Epithelial cell of proximal tubule (primary cell): ENCODE measurements around the gene AGAP3. TPM values are rescaled to one million over a fixed set of nuclear protein-coding genes. Genes with fewer than 3 reads are reported as not detected.
A peak's percentile ranks its signal among the peaks of the same experiment; 100 is the strongest.

Source experiments
- DNase-seq: peaks from one replicate; pipeline ENCODE4 v3.0.0-alpha.2; 2011; ENCODE audit warnings: low read depth
- H3K4me3 ChIP-seq: 2 replicates; pipeline ENCODE4 v1.5.1; 2011; ENCODE audit warnings: low read depth, mild to moderate bottlenecking, low read length
- total RNA-seq: library from RNA; depleted of rRNA; stranded (reverse); fragments of >200 nt; gene quantifications from 2 replicates; pipeline ENCODE4 v1.2.3, GENCODE V29; 2015
- TF ChIP-seq, protein P1 (sequence below): conservative IDR thresholded peaks from 2 replicates; pipeline ENCODE4 v1.5.1; 2012; ENCODE audit warnings: low read depth, mild to moderate bottlenecking, low read length

Gene AGAP3
- total RNA-seq, 1 donor from 2014 or later = 60.1 TPM

DNA sequence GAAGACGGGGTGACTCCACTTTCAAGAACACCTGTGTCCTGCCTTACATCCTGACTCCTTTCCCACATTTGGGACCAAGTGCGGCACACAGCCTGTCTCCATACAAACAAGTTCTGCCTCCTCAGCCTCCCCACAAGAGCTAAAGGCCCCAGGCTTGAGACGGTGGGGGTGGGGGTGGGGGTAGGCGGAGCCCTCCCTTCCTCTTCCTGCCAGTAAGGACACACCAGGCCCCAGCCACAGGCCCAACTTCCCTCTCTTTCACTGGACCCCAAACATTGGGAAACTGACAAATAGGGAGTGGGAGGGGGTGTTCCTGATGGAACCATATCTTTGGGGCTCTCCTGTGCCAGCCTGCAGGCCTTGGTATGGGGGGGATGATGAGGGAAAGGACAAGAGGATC lies 33.2 kb upstream of the AGAP3 start:
- H3K4me3 ChIP-seq = no peak overlapping the region
- no peak for DNase-seq
- TF ChIP-seq, protein P1, sequence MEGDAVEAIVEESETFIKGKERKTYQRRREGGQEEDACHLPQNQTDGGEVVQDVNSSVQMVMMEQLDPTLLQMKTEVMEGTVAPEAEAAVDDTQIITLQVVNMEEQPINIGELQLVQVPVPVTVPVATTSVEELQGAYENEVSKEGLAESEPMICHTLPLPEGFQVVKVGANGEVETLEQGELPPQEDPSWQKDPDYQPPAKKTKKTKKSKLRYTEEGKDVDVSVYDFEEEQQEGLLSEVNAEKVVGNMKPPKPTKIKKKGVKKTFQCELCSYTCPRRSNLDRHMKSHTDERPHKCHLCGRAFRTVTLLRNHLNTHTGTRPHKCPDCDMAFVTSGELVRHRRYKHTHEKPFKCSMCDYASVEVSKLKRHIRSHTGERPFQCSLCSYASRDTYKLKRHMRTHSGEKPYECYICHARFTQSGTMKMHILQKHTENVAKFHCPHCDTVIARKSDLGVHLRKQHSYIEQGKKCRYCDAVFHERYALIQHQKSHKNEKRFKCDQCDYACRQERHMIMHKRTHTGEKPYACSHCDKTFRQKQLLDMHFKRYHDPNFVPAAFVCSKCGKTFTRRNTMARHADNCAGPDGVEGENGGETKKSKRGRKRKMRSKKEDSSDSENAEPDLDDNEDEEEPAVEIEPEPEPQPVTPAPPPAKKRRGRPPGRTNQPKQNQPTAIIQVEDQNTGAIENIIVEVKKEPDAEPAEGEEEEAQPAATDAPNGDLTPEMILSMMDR = no peak

DNA sequence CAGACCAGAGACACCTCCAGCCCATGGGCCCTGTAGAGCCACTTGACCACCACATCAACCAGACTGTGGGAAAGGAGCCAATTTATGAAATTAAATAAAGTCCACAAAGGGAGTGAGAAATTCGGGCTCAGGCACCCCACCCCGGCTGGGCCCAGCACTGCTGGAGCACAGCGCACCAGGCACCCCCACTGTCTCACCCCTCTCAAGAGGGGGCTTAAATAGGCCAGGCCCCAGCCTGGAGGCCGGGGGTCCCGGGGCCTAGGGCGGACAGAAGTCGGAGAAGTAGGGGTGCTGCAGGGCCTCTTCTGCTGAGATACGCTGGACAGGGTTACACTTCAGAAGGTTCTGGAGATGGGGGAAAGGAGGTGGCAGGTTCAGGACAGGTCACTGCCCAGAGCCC lies 32.5 kb upstream of the AGAP3 start:
- no peak for DNase-seq
- no peak overlapping the region for H3K4me3 ChIP-seq
- TF ChIP-seq, protein P1 = no peak

DNA sequence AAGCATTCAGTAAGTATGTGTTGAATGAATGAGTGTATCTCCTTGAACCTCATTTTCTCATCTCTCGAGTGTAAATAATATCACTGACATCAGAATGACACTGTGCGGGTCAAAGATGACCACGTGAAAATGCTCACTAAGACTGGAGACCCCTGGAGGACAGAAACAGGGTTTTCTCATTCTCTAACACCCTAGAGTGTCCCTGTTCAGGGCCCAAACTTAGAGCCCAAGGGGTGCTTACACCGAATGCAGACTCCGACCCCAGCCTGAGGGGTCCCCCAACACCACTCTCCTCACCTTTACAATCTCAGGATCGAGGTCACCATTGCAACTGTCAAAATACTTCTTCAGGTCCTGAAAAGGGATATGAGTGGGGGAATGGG lies 30.0 kb upstream of the AGAP3 start:
- no peak overlapping the region for H3K4me3 ChIP-seq

DNA sequence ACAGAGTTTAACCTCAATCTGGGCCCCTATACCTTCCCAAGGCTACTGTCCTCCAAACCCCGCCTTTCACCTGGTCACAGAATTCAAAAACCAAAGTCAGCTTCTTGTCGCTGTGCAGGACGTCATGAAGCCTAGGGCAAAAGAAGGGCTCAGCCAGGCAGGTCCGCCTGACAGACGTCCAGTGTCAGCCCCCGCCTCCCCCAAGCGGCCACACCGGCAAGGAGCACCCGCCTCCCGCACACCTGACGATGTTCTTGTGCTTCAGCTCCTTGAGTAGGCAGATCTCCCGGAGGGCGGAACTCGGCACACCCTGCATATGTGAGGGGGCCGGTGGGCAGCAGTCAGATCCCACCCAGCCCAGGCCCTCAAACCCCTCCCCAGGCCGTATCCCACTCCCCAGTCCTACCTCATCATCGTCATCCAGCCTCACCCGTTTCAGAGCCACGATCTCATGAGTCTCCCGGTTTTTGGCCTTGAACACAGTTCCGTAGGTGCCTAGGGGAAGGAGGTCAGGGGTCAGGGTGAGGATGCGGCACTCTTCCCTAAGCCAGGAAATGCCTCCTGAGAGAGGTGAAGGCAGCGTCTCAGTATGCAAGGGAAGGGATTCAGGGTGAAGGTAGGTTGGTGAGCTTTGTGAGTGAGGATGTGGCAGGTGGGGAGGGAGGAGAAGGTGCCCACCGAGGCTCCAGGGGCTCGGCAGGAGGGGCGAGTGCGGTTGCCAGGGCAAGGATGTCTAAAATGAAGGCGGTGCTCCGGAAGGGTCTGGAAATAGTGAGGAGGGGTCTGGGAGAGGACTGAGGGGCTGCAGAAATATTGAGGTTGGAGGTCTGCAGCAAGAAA lies 29.4 kb upstream of the AGAP3 start:
- peak overlapping the region; percentile 71 for H3K4me3 ChIP-seq
- DNase-seq = no peak

More for the DNA sequence above, 30.0 kb upstream of the AGAP3 start:
- no peak for DNase-seq
- TF ChIP-seq, protein P1 = no peak

DNA sequence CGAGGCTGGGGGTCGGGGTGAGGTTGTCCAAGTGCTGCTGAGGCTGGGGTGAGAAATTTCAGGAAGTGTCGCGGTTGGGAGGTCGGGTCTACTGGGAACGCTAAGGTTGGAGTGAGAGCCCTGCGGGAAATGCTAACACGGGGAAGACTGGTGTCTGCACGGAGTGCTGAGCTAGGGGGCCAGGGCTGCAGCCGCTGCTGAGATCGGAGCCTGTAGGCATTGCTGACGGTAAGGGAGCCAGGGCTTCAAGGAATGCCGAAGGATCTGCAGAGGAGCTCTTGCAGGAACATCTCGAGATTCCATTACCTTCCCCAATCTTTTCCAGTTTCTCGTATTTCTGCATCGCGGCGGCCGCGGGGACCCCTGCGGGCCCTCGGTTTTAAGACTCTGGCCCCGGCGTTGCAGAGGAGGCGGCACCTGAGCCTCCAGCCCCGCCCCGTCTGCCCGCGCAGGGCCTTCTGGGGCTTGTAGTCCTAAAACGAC lies 28.7 kb upstream of the AGAP3 start, which contains the start of gene CDK5:
CDK5 (minus strand) TSS at position 392 of the 483 bp plus-strand sequence; CDS start at position 343, 49 bp downstream.
- TF ChIP-seq, protein P1 = no peak
- no peak for DNase-seq

More for the DNA sequence above, 29.4 kb upstream of the AGAP3 start:
- TF ChIP-seq, protein P1 = no peak

DNA sequence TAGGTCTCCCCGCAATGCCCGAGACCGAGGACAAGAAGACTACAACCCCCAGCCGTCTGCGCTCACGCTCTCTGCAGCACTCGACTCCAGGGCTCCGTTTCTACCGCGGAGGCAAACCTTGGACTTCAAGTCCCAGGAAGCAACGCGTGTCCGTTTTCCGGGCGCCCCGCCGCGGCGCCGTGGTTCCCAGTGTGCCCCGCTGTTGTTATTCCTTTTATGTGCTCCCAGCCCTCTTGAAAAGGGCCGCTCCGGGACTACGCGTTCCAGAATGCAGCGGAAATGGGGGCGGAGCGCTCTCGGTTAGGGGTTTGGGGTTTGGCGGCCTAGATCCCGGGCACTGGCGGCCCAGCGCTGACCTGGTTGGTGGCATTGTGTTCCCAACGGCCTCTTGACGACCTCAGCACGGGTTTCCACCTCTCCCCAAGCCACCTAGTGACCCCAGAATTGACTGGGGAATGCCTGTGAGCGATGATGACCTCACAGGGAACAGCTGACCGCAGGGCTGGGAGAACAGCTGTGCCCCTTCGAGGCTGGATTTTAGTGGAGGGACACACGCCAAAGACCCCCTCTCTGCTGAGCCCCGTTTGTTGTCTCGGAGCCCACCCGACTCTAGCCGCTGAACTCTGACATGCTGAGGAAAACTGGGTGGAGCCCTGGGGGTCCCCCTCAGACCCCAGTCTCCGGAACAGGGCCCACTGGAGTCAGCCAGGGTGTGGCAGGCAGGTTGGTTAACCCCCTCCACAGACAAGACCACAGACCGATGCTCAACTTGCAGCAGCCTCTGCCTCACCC lies 28.1 kb upstream of the AGAP3 start:
- TF ChIP-seq, protein P1 = no peak
- peak overlapping the region; percentile 71 for H3K4me3 ChIP-seq
- peak; percentile 95 for DNase-seq

More for the DNA sequence above, 28.7 kb upstream of the AGAP3 start, which contains the start of gene CDK5:
- peak within 1 kb of the TSS; percentile 71 for H3K4me3 ChIP-seq
